Skeletal muscle satellite cell (primary cell): ENCODE data around the gene PRDM4.
A peak's percentile ranks its signal among the peaks of the same experiment; 100 is the strongest.

Experiments
- H3K27me3 ChIP-seq: 2 replicates; pipeline ENCODE4 v1.7.0; 2013; ENCODE audit warnings: low read length; ENCODE audit not compliant: control insufficient read depth, insufficient read depth
- H3K36me3 ChIP-seq: 2 replicates; pipeline ENCODE4 v1.7.0; 2013; ENCODE audit warnings: mild to moderate bottlenecking, control low read depth, low read length; ENCODE audit not compliant: insufficient read depth
- H3K4me1 ChIP-seq: 2 replicates; pipeline ENCODE4 v1.7.0; 2013; ENCODE audit warnings: low read length; ENCODE audit not compliant: control insufficient read depth, insufficient read depth
- H3K4me2 ChIP-seq: 2 replicates; pipeline ENCODE4 v1.7.0; 2013; ENCODE audit warnings: mild to moderate bottlenecking, low read length
- H3K4me3 ChIP-seq: 2 replicates; pipeline ENCODE4 v1.7.0; 2013; ENCODE audit warnings: low read length
- H3K9ac ChIP-seq: 2 replicates; pipeline ENCODE4 v1.7.0; 2013; ENCODE audit warnings: mild to moderate bottlenecking, low read depth, low read length, moderate library complexity
- H3K9me3 ChIP-seq: replicated peaks from 2 replicates; pipeline ENCODE4 v1.7.0; 2013; ENCODE audit warnings: mild to moderate bottlenecking, control low read depth, low read length

PRDM4 gene

DNA sequence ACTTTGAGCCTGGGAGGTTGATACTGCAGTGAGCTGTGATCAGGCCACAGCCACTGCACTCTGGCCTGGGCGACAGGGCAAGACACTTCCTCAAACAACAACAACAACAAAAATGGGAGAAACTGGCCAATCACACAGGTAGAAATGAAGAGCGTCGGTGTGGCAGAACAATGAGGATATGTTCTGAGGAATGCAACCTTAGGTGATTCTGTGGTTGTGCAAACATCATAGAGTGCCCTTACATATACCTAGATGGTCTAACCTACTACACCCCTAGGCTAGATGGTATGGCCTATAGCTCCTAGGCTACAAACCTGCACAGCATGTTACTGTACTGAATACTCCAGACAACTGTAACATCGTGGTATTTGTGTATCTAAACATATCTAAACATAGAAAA lies 3.7 kb upstream of the PRDM4 start:
- H3K4me2 ChIP-seq, result no peak overlapping the region
- H3K4me1 ChIP-seq, result peaks cover 6% of the 10 kb centered on the region
- no peaks in the 10 kb centered on the region for H3K9me3 ChIP-seq
- H3K9ac ChIP-seq, result no peak overlapping the region
- H3K27me3 ChIP-seq, result peaks cover 18% of the 10 kb centered on the region
- no peak overlapping the region for H3K4me3 ChIP-seq
- no peaks in the 10 kb centered on the region for H3K36me3 ChIP-seq

DNA sequence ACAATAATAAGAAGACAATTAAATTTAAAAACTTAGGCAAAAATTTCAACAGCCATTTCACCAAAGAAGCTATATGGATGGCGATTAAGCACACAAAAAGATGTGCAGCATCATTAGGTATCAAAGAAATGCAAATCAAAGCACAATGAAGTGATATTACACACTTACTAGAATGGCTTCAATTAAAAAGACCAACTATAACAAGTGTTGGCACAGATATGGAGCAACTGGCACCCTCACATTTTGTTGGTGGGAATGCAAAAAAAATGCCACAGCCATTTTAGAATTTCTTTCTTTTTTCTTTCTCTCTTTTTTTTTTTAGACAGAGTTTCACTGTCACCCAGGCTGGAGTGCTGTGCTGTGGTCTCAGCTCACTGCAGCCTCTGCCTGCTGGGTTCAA lies 1.9 kb upstream of the PRDM4 start:
- Histone ChIP-seq H3K36me3 (peaks cover 11% of the 10 kb centered on the region), H3K9me3 (no peaks in the 10 kb centered on the region), H3K4me2 (no peak overlapping the region), H3K4me1 (peaks cover 14% of the 10 kb centered on the region), H3K4me3 (no peak overlapping the region), H3K9ac (no peak overlapping the region), H3K27me3 (peaks cover 18% of the 10 kb centered on the region)

DNA sequence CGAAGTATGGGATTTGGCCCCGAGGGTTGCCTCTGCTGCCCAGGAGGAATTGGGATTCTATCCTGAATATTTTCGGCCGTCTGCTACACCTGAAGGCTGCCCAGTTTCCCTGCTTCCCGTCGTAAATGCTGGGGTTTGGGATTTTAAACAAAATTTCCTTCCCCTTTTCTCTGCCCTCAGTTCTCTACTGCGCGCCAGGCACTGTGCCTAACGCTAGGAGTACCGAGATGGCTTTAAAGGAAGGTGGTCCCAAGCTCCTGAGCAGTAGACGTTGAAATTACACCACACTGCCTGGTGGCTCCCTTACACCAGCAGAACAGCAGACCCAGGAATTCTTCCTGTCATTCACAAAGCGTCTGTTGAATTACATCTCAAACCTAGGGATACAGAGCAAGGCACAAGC lies 566 bp upstream of the PRDM4 start:
- H3K9me3 ChIP-seq, result no peaks in the 10 kb centered on the region
- peaks cover 23% of the 10 kb centered on the region for H3K36me3 ChIP-seq
- peaks cover 10% of the 10 kb centered on the region for H3K27me3 ChIP-seq
- H3K4me3 ChIP-seq, result peak overlapping the region; percentile 99
- peaks cover 14% of the 10 kb centered on the region for H3K4me1 ChIP-seq
- peak overlapping the region; percentile 97 for H3K4me2 ChIP-seq
- H3K9ac ChIP-seq, result peak overlapping the region; percentile 75

DNA sequence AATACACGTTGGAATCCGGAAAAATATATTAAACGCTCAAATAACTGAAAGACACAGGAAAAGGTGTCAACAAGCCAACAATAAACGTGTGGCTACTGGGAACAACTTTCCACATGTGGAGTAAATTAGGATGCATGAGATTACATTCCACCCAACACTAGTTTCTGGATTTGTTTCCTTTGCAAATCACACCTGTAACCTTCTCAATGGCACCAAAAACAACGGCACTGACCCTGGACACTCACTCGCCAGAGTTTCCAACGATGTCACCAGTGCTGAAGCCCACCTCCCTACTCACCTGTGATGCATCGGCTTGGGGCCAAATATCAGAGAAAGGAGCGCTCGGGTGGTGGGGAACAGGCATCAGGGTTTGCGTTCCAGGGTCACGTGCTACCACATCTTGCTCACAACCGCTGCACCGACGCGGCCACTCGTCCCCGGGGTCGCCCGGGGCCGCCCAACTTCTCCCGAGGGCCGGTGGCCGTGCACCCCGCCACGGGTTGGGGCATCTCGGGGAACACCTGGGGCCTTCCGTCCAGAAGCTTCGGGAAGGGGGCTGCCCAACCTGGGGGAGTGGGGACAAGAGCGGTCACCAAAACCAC lies 629 bp downstream of the PRDM4 start:
- H3K36me3 ChIP-seq, result peaks cover 34% of the 10 kb centered on the region
- peaks cover 14% of the 10 kb centered on the region for H3K4me1 ChIP-seq
- H3K9ac ChIP-seq, result peak overlapping the region; percentile 98
- peak overlapping the region; percentile 99 for H3K4me3 ChIP-seq
- H3K27me3 ChIP-seq, result peaks cover under 1% of the 10 kb centered on the region
- no peaks in the 10 kb centered on the region for H3K9me3 ChIP-seq
- peak overlapping the region; percentile 100 for H3K4me2 ChIP-seq

DNA sequence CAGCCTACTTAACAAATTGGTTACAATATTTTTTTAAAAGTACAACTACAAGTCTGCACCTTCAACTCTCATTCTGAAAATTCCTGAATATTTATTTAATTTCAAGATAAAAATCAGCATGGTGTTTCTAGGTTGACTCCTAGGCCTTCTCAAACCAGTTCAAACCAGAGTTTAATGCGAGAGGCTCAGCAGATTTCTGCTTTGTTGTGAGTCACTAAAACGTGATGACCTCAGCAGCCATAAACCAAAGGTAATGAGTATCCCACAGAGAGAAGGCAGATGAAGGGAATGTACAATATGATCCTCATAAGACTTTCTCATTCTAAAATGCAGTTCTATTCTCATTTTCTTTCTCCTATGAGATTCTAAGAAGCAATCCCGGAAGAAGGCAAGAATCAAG lies 1.5 kb downstream of the PRDM4 start:
- no peaks in the 10 kb centered on the region for H3K9me3 ChIP-seq
- H3K4me1 ChIP-seq, result peaks cover 14% of the 10 kb centered on the region
- peak overlapping the region; percentile 99 for H3K4me3 ChIP-seq
- H3K36me3 ChIP-seq, result peaks cover 42% of the 10 kb centered on the region
- H3K27me3 ChIP-seq, result no peaks in the 10 kb centered on the region
- peak overlapping the region; percentile 100 for H3K4me2 ChIP-seq
- H3K9ac ChIP-seq, result peak overlapping the region; percentile 98

DNA sequence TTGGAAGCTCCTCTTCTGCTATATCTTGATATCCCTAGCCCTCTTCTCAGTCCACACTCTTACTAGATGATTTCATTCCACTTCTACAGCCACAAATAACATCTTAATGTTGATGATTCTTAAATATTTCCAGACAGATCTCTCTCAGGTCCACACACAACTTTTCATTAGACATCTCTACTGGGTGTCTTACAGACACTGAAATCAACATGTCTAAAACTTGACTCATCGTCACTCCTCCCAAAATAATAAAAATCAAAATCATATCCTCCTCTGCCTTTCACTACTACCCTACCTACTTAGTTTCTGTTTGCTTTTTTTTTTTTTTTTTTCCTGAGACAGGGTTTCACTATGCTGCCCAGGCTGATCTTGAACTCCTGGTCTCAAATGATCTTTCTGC lies 11.9 kb downstream of the PRDM4 start:
- peak overlapping the region; percentile 45 for H3K4me3 ChIP-seq
- H3K27me3 ChIP-seq, result no peaks in the 10 kb centered on the region
- H3K4me2 ChIP-seq, result peak overlapping the region; percentile 76

DNA sequence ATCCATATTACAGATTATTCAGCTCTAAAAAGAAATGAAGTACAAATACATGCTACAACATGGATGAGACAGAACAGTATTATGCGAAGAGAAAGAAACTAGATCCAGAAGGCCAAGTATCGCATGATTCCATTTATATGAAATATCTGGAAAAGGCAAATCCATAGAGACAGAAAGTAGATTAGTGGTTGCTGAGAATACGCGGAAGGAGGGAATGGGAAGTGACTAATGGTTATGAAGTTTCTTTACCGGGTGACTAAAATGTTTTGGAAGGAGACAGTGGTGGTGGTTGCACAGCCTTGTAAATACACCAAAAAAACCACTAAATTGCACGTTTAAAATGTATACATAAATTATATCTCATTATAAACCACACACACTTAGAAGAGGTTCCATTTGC lies 12.5 kb downstream of the PRDM4 start:
- H3K9me3 ChIP-seq, result no peaks in the 10 kb centered on the region
- peak overlapping the region; percentile 69 for H3K9ac ChIP-seq
- peak overlapping the region; percentile 76 for H3K4me2 ChIP-seq
- H3K4me1 ChIP-seq, result peaks cover 51% of the 10 kb centered on the region
- H3K36me3 ChIP-seq, result peaks cover 76% of the 10 kb centered on the region
- H3K27me3 ChIP-seq, result no peaks in the 10 kb centered on the region
- H3K4me3 ChIP-seq, result peak overlapping the region; percentile 45

More for the DNA sequence above, 11.9 kb downstream of the PRDM4 start:
- Histone ChIP-seq H3K9me3 (no peaks in the 10 kb centered on the region), H3K36me3 (peaks cover 76% of the 10 kb centered on the region), H3K4me1 (peaks cover 51% of the 10 kb centered on the region), H3K9ac (peak overlapping the region; percentile 62)

DNA sequence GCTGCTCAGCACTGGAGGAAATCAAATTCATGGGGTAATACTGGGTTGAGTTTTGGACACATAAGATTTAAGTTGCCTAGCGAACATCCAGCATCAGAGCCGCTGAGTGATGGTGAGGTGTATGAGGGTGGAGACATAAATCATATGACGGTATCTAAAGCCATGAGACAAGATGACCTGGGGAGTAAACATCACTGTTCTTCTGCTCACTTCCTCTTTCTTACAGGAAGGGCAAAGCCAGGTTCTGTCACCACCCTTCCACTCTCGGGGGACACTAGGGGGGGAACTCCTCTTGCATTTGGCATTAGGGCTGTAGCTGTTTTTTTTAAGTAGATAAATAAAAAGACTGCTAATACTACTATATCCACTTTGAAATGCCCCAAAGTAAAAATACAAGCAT lies 24.0 kb downstream of the PRDM4 start:
- Histone ChIP-seq H3K9ac (no peak overlapping the region), H3K9me3 (no peaks in the 10 kb centered on the region), H3K4me3 (no peak overlapping the region)

DNA sequence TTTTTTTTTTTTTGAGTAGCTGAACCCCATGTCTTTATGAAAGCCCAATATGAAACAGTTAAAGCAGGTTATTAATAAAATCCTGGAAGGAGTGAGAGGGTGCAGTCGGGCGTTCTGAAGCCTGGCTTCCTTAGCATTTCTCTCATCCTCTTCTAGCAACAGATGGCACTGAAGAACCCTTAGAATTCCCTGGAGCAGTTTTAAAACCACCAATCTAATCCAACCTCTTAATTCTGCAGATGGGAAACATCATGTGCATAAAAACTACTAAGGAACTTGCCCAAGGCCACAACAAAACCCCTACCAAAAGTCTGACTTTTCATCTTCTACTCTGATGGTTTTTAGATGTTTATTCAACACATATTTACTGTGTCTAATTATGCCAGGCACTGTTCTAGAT lies 25.2 kb downstream of the PRDM4 start:
- H3K4me3 ChIP-seq, result no peak overlapping the region
- no peak overlapping the region for H3K4me2 ChIP-seq
- H3K36me3 ChIP-seq, result peaks cover 88% of the 10 kb centered on the region
- H3K9ac ChIP-seq, result no peak overlapping the region
- H3K4me1 ChIP-seq, result no peaks in the 10 kb centered on the region
- H3K9me3 ChIP-seq, result no peaks in the 10 kb centered on the region
- H3K27me3 ChIP-seq, result no peaks in the 10 kb centered on the region

More for the DNA sequence above, 24.0 kb downstream of the PRDM4 start:
- Histone ChIP-seq H3K36me3 (peaks cover 98% of the 10 kb centered on the region), H3K4me1 (no peaks in the 10 kb centered on the region), H3K27me3 (no peaks in the 10 kb centered on the region), H3K4me2 (no peak overlapping the region)

DNA sequence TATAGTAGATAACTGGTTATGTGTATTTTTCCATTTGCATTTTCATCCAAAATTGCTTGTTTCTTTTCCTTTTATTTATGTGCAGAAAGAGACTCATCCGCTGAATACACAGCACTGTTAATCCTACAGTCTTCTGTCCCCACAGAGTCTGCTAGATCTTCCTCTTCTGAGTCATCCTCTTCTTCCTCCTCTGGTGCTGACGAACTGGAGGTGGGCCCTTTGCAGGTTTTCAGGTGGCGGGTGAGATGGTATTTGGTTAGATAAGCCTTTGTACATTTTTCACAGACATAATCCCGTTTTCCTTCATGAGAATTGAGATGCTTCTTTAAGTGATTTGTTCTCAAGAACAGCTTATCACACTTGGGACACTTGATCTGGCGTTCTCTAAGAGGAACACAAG lies 26.8 kb downstream of the PRDM4 start:
- Histone ChIP-seq H3K4me3 (no peak overlapping the region), H3K9ac (no peak overlapping the region), H3K9me3 (no peaks in the 10 kb centered on the region), H3K27me3 (no peaks in the 10 kb centered on the region), H3K36me3 (peaks cover 72% of the 10 kb centered on the region), H3K4me1 (no peaks in the 10 kb centered on the region), H3K4me2 (no peak overlapping the region)

DNA sequence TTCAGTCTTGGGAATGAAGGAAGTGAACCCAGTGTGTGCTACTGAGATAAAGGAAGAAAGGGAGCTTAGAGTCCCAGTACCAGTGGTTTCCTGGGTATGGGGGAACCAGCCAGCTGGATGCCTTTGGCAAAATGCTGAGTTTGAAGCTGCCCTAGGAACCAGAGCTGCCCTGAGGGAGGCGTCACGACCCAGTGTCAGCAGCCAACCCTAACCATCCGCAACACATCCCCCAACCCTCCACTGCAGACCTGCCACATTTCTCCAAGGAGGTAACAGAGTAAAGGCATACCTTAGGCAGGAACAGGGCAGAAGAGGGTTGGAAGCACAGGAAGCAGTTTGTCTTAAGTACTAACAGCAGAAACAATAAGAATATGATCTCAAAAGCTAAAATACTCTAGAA lies 28.6 kb downstream of the PRDM4 start:
- Histone ChIP-seq H3K36me3 (peaks cover 54% of the 10 kb centered on the region), H3K9ac (no peak overlapping the region)

DNA sequence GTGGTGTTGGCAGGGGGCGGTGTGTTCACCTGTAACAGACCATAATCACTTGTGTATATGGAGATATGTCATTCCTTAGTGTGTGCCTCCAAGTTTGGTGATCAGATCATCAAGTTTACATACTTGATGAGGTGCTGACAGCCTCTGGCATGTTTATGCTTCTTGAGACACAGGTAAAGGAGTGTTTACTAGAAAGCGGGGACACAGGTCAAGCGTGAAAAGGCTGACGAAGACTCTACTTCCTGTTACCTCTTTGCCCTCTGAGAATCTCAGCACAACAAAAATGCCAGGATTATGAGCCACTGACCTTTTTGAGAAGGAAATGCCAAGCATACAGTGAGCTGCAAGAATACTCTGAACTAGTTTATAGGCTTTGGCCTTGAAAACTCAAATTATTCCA lies 29.6 kb downstream of the PRDM4 start:
- Histone ChIP-seq H3K4me3 (no peak overlapping the region), H3K36me3 (peaks cover 44% of the 10 kb centered on the region), H3K27me3 (no peaks in the 10 kb centered on the region), H3K4me1 (no peaks in the 10 kb centered on the region), H3K9me3 (no peaks in the 10 kb centered on the region), H3K9ac (no peak overlapping the region), H3K4me2 (no peak overlapping the region)

More for the DNA sequence above, 28.6 kb downstream of the PRDM4 start:
- no peaks in the 10 kb centered on the region for H3K4me1 ChIP-seq
- H3K4me3 ChIP-seq, result no peak overlapping the region
- no peak overlapping the region for H3K4me2 ChIP-seq
- no peaks in the 10 kb centered on the region for H3K9me3 ChIP-seq
- H3K27me3 ChIP-seq, result no peaks in the 10 kb centered on the region
